ENCODE measurements around the gene MBNL3.
"Not testable (repeated sequence)": the region's sequence is repeated elsewhere in the genome, so short reads cannot be mapped to it uniquely, and the experiment has no call there.

DNA sequence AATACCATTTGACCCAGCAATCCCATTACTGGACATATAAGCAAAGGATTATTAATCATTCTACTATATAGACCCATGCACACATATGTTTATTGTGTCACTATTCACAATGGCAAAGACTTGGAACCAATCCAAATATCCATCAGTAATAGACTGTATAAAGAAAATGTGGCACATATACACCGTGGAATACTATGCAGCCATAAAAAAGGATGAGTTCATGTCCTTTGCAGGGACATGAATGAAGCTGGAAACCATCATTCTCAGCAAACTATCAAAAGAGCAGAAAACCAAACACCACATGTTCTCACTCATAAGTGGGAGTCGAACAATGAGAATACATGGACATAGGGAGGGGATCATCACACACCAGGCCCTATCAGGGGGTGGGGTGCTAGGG lies 161.9 kb downstream of the MBNL3 start:
- TF ChIP-seq EZH2 (IDR thresholded peaks at IDR 0.05); POLR2AphosphoS5 (IDR thresholded peaks at IDR 0.05; ENCODE audit: borderline replicate concordance, low read depth, low read length): not testable (repeated sequence)
